GM21447 (cell line): ENCODE results near the gene CYTH2.

Experiments
- ATAC-seq: cut with Tn5 transposase; IDR thresholded peaks from one replicate; pipeline ENCODE4 v1.9.1; 2021; ENCODE audit not compliant: unreplicated experiment

Gene CYTH2

GRCh38 chr19:48469289-48469881, at the start of gene CYTH2:
TSS of gene CYTH2 (plus strand) at chr19:48469369. CDS start at chr19:48469508, 139 bp downstream.
- ATAC-seq: peak; percentile 21

GRCh38 chr19:48421548-48421947, 47.6 kb upstream of the CYTH2 start:
- no peak for ATAC-seq

GRCh38 chr19:48424694-48425219, 44.4 kb upstream of the CYTH2 start:
- ATAC-seq: no peak

GRCh38 chr19:48428670-48429069, 40.5 kb upstream of the CYTH2 start:
- no peak for ATAC-seq

GRCh38 chr19:48433337-48433736, 35.8 kb upstream of the CYTH2 start:
- no peak for ATAC-seq

- no peak for ATAC-seq
These were observed 32.6 kb upstream of the CYTH2 start for GRCh38 chr19:48436586-48436985.

- ATAC-seq: no peak
These were observed 27.7 kb upstream of the CYTH2 start for GRCh38 chr19:48441360-48442050.

GRCh38 chr19:48442116-48443035, 26.8 kb upstream of the CYTH2 start:
- ATAC-seq: no peak

GRCh38 chr19:48443256-48443655, 25.9 kb upstream of the CYTH2 start:
- ATAC-seq: no peak

- no peak for ATAC-seq
These were observed 25.4 kb upstream of the CYTH2 start for GRCh38 chr19:48443731-48444128.

- ATAC-seq: no peak
These were observed 24.8 kb upstream of the CYTH2 start for GRCh38 chr19:48444129-48444935.

GRCh38 chr19:48444936-48445200, 24.3 kb upstream of the CYTH2 start:
- no peak for ATAC-seq

- peak; percentile 33 for ATAC-seq
These were observed 23.9 kb upstream of the CYTH2 start for GRCh38 chr19:48445256-48445605.

- peak; percentile 81 for ATAC-seq
These were observed 23.3 kb upstream of the CYTH2 start, which contains the start of gene GRWD1 for GRCh38 chr19:48445606-48446481. TSS of gene GRWD1 (plus strand) at chr19:48445983. CDS start at chr19:48446006, 23 bp downstream.

- ATAC-seq: no peak
These were observed 22.6 kb upstream of the CYTH2 start for GRCh38 chr19:48446579-48446978.

- ATAC-seq: no peak
These were observed 20.6 kb upstream of the CYTH2 start for GRCh38 chr19:48448563-48448962.

GRCh38 chr19:48450441-48450840, 18.7 kb upstream of the CYTH2 start:
- ATAC-seq: no peak

GRCh38 chr19:48450863-48451262, 18.3 kb upstream of the CYTH2 start:
- ATAC-seq: no peak

- ATAC-seq: no peak
These were observed 17.5 kb upstream of the CYTH2 start for GRCh38 chr19:48451624-48452023.
